AG04450 (cell line): Measurements from ENCODE around the gene PGRMC1. TPM values are rescaled to one million over a fixed set of nuclear protein-coding genes. Genes with fewer than 3 reads are reported as not detected.

Experiments used
- CTCF ChIA-PET: fragments of 300-600, 350-600 bp; formaldehyde crosslinking; extraction: SDS; loops from one replicate; lab custom pipeline; 2022; ENCODE audit warnings: antibody characterized with exemption, inconsistent platforms; lab: Charles Lee
- POLR2A ChIA-PET: fragments of 350-600 bp; formaldehyde crosslinking; extraction: SDS; loops from one replicate; lab custom pipeline; 2021; ENCODE audit warnings: antibody characterized with exemption, inconsistent platforms; lab: Yijun Ruan, JAX
- DNase-seq: peaks from one replicate; pipeline ENCODE4 v3.0.0-alpha.2; 2011; ENCODE audit warnings: low read depth, low spot score
- H3K27ac ChIP-seq: one replicate; pipeline ENCODE4 v1.5.1; 2012; ENCODE audit warnings: low read depth, low read length, control low read depth
- H3K27me3 ChIP-seq: one replicate; pipeline ENCODE4 v1.6.0; 2012; ENCODE audit warnings: low read length; ENCODE audit not compliant: control insufficient read depth, insufficient read depth
- H3K4me3 ChIP-seq: 2 replicates; pipeline ENCODE4 v1.5.1; 2011; ENCODE audit warnings: mild to moderate bottlenecking, low read depth, low read length, control low read depth
- H3K9me3 ChIP-seq: 2 replicates; pipeline ENCODE4 v1.5.1; 2012; ENCODE audit warnings: low read length; ENCODE audit not compliant: control insufficient read depth, insufficient read depth
- CTCF ChIP-seq: IDR thresholded peaks from 2 replicates; pipeline ENCODE4 v1.5.1; 2011; ENCODE audit warnings: low read depth, low read length, control low read depth, inconsistent platforms
- polyA plus RNA-seq: library from polyadenylated mRNA; depleted of rRNA; stranded (reverse); fragments of >200 nt; gene quantifications from 2 replicates; pipeline ENCODE4 v1.2.3, GENCODE V29; 2011

PGRMC1 gene
- polyA plus RNA-seq, 1 experiment: 110 TPM

DNA sequence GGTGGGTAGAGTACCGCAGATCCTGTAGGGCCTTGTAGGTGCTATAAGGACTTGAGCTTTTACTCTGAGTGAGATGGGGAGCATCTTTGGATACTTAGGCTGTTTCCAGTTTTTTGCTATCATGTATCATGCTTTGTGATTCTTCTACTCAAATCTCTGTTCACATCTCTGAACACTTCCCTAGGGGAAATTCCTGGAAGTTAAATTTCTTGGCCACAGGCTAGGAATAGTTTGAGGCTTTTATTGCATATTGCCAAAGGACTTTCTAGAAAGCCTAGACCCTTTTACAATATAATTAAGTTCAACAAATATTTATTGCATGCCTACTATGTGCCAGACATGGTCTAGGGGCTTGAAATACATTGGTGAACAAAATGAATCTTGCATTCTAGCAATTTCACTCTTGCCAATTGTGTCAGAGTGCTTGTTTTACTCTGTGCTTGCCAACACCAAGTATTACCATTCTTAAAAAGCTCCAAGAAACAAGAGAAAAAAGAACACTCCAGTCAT, 4.1 kb upstream of the PGRMC1 start:
- H3K9me3 ChIP-seq: no peaks in the 10 kb centered on the region
- H3K4me3 ChIP-seq: no peak overlapping the region
- no peak overlapping the region for H3K27ac ChIP-seq
- H3K27me3 ChIP-seq: peaks cover 4% of the 10 kb centered on the region
- DNase-seq: no peak
- TF ChIP-seq CTCF: no peak
- POLR2A ChIA-PET: no interaction called here
- CTCF ChIA-PET: no interaction called here

GRCh38 chrX:119235051-119235511, 1.0 kb upstream of the PGRMC1 start:
- Histone ChIP-seq H3K4me3 (no peak overlapping the region), H3K27ac (no peak overlapping the region), H3K9me3 (no peaks in the 10 kb centered on the region), H3K27me3 (peaks cover 4% of the 10 kb centered on the region)
- TF ChIP-seq CTCF: no peak
- ChIA-PET CTCF (no interaction called here), POLR2A (no interaction called here)
- no peak for DNase-seq

DNA sequence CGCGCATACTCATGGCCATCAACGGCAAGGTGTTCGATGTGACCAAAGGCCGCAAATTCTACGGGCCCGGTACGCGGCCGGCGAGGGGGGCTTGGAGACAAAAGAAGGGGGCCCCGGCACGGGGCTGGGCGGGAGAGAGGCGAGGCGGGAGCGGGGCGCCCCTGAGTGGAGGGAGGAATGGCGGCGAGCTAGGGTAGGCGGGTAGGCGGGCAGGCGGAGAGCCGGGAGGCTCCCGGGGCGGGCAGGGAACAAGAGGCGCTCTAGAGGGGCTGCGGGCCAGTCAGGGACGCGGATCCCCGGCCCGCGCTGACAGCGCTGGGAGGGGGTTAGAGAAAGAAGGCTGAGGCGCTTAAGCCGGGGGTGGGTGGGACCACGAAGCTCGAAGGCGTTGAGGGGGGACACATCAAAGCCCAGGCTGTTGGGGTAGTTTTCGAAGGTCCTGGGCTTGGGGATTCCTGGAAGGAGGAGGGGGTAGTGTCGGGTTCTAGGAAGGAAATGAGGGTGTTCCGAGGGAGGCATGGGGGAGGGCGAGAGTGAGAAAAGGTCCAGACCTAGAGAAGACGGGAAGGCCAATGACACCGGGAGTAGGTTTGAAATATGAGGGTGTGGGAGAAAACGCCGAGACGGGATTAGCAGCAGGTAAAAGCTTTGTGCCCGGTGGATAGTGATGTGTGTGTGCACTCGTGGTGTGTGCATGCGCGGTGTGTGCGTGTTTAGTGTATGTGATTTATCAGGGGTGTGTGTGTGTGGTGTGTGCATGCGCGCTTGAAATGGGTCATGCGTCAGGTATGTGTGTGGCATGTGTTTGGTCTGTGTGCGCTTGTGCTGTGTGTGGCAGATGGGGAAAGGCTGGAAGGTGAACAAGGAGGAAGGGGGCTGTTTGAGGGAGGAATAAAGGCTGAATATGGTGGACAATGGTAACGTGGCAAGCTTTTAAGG, 807 bp downstream of the PGRMC1 start:
- no peaks in the 10 kb centered on the region for H3K9me3 ChIP-seq
- ChIA-PET CTCF (no interaction called here), POLR2A (no interaction called here)
- TF ChIP-seq CTCF: no peak
- DNase-seq: peak; percentile 27
- H3K27ac ChIP-seq: peak overlapping the region; percentile 39
- peak overlapping the region; percentile 74 for H3K4me3 ChIP-seq
- H3K27me3 ChIP-seq: peaks cover 4% of the 10 kb centered on the region

- POLR2A ChIA-PET: no interaction called here
- no peak for TF ChIP-seq CTCF
- Histone ChIP-seq H3K4me3 (peak overlapping the region; percentile 74), H3K27ac (peak overlapping the region; percentile 31), H3K9me3 (no peaks in the 10 kb centered on the region), H3K27me3 (no peaks in the 10 kb centered on the region)
- CTCF ChIA-PET: interaction anchor here (1.1 kb wide), 1 partner anchor 118 kb away, joined by 3 read pairs; no protein-coding TSS in a partner anchor
- no peak for DNase-seq
These were observed 1.5 kb downstream of the PGRMC1 start for GRCh38 chrX:119237562-119237942.

- H3K9me3 ChIP-seq: no peaks in the 10 kb centered on the region
- no peak overlapping the region for H3K27ac ChIP-seq
- no peak for TF ChIP-seq CTCF
- no peak for DNase-seq
- no peaks in the 10 kb centered on the region for H3K27me3 ChIP-seq
- ChIA-PET CTCF (interaction anchor here (1.1 to 1.4 kb wide), 2 partner anchors 27 to 119 kb away, joined by 3 to 5 read pairs; no protein-coding TSS in a partner anchor), POLR2A (no interaction called here)
- peak overlapping the region; percentile 74 for H3K4me3 ChIP-seq
These were observed 2.5 kb downstream of the PGRMC1 start for GRCh38 chrX:119238557-119238956.
